HUES6 (cell line): Measurements from ENCODE around the gene CAPS.

ENCODE experiments used
- H3K27ac ChIP-seq: 2 replicates; pipeline ENCODE4 v1.7.0; 2013; ENCODE audit warnings: low read depth, mild to moderate bottlenecking, low read length, inconsistent platforms
- H3K27me3 ChIP-seq: 2 replicates; pipeline ENCODE4 v1.6.1; 2013; ENCODE audit warnings: low read length; ENCODE audit not compliant: control insufficient read depth, insufficient read depth
- H3K36me3 ChIP-seq: 2 replicates; pipeline ENCODE4 v1.6.1; 2013; ENCODE audit warnings: low read length; ENCODE audit not compliant: control insufficient read depth, insufficient read depth
- H3K4me1 ChIP-seq: 2 replicates; pipeline ENCODE4 v1.6.1; 2013; ENCODE audit warnings: low read length; ENCODE audit not compliant: control insufficient read depth, insufficient read depth
- H3K4me3 ChIP-seq: 2 replicates; pipeline ENCODE4 v1.5.1; 2013; ENCODE audit warnings: low read depth, low read length
- H3K9ac ChIP-seq: one replicate; pipeline ENCODE4 v1.6.1; 2013; ENCODE audit warnings: mild to moderate bottlenecking, low read length
- H3K9me3 ChIP-seq: 2 replicates; pipeline ENCODE4 v1.6.1; 2013; ENCODE audit warnings: low read depth, low read length; ENCODE audit not compliant: control insufficient read depth, insufficient read depth

The CAPS gene

GRCh38 chr19:5903624-5904351 lies 10.3 kb upstream of the CAPS start, which contains the start of gene NDUFA11:
Gene NDUFA11 (minus strand): TSS chr19:5903790. CDS start chr19:5903708, 82 bp downstream.
- H3K9me3 ChIP-seq = no peaks in the 10 kb centered on the region
- H3K4me3 ChIP-seq = peak within 1 kb of the TSS; percentile 99
- peak within 1 kb of the TSS; percentile 99 for H3K9ac ChIP-seq
- H3K27me3 ChIP-seq = no peaks in the 10 kb centered on the region
- no peaks in the 10 kb centered on the region for H3K4me1 ChIP-seq
- H3K27ac ChIP-seq = peak within 1 kb of the TSS; percentile 95
- H3K36me3 ChIP-seq = peaks cover 11% of the 10 kb centered on the region

DNA sequence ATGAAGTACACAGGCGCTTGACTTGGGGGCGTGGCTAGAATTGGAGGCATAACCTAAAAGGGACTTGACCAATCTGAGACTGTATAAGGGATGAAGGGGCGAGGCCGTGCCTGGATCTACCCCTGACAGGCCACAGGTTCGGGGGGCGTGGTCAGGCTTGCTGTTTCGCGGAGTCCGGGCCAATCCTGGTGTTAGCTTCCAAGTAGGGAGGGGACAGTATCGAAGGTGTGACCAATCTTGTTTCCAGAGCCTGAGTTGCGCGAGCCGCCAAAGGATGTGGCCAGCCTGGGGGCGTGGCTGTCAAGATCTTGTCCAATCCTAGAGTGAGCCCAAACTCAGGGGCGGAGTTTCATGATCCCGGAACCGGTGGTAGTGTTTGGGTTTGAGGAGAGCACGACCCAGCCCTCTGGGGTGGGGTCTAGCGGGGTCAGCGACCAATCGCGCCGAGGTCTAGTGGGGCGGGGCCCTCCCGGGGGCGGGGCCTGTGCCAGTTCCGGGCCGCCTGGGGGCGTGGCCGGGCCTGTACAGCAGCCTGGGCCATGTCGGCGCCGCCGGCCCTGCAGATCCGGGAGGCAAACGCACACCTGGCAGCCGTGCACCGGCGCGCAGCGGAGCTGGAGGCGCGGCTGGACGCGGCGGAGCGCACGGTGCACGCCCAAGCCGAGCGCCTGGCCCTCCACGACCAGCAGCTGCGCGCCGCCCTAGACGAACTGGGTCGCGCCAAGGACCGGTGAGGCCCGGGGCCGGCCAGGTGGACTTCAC lies 9.5 kb upstream of the CAPS start, which contains the start of gene VMAC:
Gene VMAC, plus strand, starts transcription at position 521 of the 762 bp plus-strand sequence. Its CDS starts 19 bp downstream, at position 540.
- H3K36me3 ChIP-seq = peaks cover 11% of the 10 kb centered on the region
- no peaks in the 10 kb centered on the region for H3K9me3 ChIP-seq
- peak within 1 kb of the TSS; percentile 99 for H3K9ac ChIP-seq
- no peaks in the 10 kb centered on the region for H3K27me3 ChIP-seq
- peak within 1 kb of the TSS; percentile 95 for H3K27ac ChIP-seq
- no peaks in the 10 kb centered on the region for H3K4me1 ChIP-seq
- H3K4me3 ChIP-seq = peak within 1 kb of the TSS; percentile 99

GRCh38 chr19:5905114-5905778 lies 8.8 kb upstream of the CAPS start:
- peak overlapping the region; percentile 88 for H3K4me3 ChIP-seq
- no peak overlapping the region for H3K27ac ChIP-seq
- peak overlapping the region; percentile 76 for H3K9ac ChIP-seq
- H3K36me3 ChIP-seq = peaks cover 6% of the 10 kb centered on the region
- H3K9me3 ChIP-seq = no peaks in the 10 kb centered on the region
- no peaks in the 10 kb centered on the region for H3K4me1 ChIP-seq
- H3K27me3 ChIP-seq = no peaks in the 10 kb centered on the region

DNA sequence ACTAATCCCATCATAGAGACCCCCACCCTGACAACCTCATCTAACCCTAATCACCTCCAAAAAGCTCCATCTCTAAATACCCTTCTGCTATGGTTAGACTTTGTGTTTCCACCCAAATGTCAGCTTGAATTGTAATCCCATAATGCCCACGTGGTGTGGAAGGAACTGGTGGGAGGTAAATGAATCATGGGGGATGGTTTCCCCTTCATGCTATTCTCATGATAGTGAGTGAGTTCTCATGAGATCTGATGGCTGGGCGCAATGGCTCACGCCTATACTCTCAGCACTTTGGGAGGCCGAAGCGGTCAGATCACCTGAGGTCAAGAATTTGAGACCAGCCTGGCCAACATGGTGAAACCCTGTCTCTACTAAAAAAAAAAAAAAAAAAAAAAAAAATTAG lies 6.8 kb upstream of the CAPS start:
- Histone ChIP-seq H3K4me3 (no peak overlapping the region), H3K9ac (no peak overlapping the region), H3K9me3 (no peaks in the 10 kb centered on the region), H3K4me1 (no peaks in the 10 kb centered on the region), H3K27me3 (no peaks in the 10 kb centered on the region), H3K36me3 (no peaks in the 10 kb centered on the region), H3K27ac (no peak overlapping the region)

- Histone ChIP-seq H3K9me3 (no peaks in the 10 kb centered on the region), H3K4me3 (no peak overlapping the region), H3K27ac (no peak overlapping the region), H3K27me3 (no peaks in the 10 kb centered on the region), H3K9ac (no peak overlapping the region), H3K4me1 (no peaks in the 10 kb centered on the region), H3K36me3 (no peaks in the 10 kb centered on the region)
Measured at GRCh38 chr19:5908773-5909442, 5.1 kb upstream of the CAPS start.

GRCh38 chr19:5910638-5910907 lies 3.5 kb upstream of the CAPS start:
- Histone ChIP-seq H3K36me3 (peaks cover 8% of the 10 kb centered on the region), H3K27me3 (no peaks in the 10 kb centered on the region), H3K4me1 (no peaks in the 10 kb centered on the region), H3K4me3 (no peak overlapping the region), H3K9ac (no peak overlapping the region), H3K27ac (no peak overlapping the region), H3K9me3 (no peaks in the 10 kb centered on the region)

DNA sequence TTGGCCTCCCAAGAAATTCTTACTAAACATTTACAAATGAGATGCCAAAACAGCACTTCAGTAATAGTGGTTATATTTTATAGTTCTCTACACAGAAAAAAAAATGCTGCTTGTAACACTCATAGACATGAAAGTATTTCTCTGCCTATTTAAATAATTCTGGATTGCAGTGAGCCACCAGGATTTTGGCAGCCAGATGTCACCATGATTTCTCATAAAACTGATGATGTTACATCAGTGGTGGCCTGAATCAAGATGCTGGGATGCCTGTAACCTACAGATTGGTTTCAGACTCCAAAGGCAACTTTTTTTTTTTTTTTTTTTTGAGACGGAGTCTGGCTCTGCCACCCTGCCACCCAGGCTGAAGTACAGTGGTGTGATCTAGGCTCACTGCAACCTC lies 2.7 kb upstream of the CAPS start:
- no peak overlapping the region for H3K27ac ChIP-seq
- H3K9me3 ChIP-seq = no peaks in the 10 kb centered on the region
- H3K4me3 ChIP-seq = no peak overlapping the region
- H3K4me1 ChIP-seq = no peaks in the 10 kb centered on the region
- H3K36me3 ChIP-seq = peaks cover 14% of the 10 kb centered on the region
- no peaks in the 10 kb centered on the region for H3K27me3 ChIP-seq
- H3K9ac ChIP-seq = no peak overlapping the region

DNA sequence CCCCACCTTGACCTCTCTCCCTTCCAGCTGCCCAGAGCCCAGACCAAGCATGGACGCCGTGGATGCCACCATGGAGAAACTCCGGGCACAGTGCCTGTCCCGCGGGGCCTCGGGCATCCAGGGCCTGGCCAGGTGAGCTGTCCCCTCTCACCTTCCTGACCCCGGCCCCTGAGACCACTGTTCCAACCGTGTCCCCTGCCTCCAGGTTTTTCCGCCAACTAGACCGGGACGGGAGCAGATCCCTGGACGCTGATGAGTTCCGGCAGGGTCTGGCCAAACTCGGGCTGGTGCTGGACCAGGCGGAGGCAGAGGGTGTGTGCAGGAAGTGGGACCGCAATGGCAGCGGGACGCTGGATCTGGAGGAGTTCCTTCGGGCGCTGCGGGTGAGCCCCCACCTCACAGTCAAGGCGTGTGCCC lies 312 bp downstream of the CAPS start:
- no peaks in the 10 kb centered on the region for H3K4me1 ChIP-seq
- no peak overlapping the region for H3K27ac ChIP-seq
- H3K36me3 ChIP-seq = peaks cover 43% of the 10 kb centered on the region
- no peaks in the 10 kb centered on the region for H3K9me3 ChIP-seq
- H3K9ac ChIP-seq = no peak overlapping the region
- no peak overlapping the region for H3K4me3 ChIP-seq
- no peaks in the 10 kb centered on the region for H3K27me3 ChIP-seq

DNA sequence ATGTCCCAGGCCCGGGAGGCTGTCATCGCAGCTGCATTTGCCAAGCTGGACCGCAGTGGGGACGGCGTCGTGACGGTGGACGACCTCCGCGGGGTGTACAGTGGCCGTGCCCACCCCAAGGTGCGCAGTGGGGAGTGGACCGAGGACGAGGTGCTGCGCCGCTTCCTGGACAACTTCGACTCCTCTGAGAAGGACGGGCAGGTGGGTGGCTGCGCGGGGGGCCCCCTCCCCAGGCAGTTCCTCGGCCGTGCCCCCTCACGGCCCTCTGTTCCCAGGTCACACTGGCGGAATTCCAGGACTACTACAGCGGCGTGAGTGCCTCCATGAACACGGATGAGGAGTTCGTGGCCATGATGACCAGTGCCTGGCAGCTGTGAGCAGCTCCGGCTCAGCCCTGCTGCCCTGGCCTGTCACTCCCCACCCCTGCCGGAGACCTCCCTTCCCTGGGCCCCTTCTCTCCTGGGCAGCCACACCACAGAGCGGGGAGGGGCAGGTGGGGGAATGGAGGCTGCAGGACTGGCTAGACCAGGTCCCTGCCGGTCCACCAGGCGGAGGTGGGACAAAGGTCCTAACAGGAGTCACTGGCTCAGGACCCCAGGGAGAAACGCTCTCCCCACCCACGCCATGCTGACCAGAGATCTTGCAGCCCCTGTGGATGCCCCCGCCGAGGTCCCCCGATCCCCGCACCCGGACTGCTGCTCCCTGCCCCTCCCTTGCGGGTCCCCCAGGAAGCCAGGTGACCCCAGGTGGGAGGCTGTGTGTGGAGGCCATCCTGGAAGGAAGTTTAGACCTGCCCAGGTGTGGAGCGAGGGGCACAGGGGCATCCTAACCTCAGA lies 1.1 kb downstream of the CAPS start:
- no peaks in the 10 kb centered on the region for H3K27me3 ChIP-seq
- no peak overlapping the region for H3K4me3 ChIP-seq
- H3K36me3 ChIP-seq = peaks cover 51% of the 10 kb centered on the region
- H3K9ac ChIP-seq = no peak overlapping the region
- H3K27ac ChIP-seq = no peak overlapping the region
- no peaks in the 10 kb centered on the region for H3K9me3 ChIP-seq
- no peaks in the 10 kb centered on the region for H3K4me1 ChIP-seq

- H3K9ac ChIP-seq = no peak overlapping the region
- H3K27me3 ChIP-seq = no peaks in the 10 kb centered on the region
- no peaks in the 10 kb centered on the region for H3K4me1 ChIP-seq
- H3K27ac ChIP-seq = no peak overlapping the region
- peaks cover 53% of the 10 kb centered on the region for H3K36me3 ChIP-seq
- no peak overlapping the region for H3K4me3 ChIP-seq
- no peaks in the 10 kb centered on the region for H3K9me3 ChIP-seq
Measured at GRCh38 chr19:5915782-5916165, 1.7 kb downstream of the CAPS start.
